NCI-H1105 (cell line): Measurements from ENCODE around the gene ZC3H12D.
"Not testable (repeated sequence)": the region's sequence is repeated elsewhere in the genome, so short reads cannot be mapped to it uniquely, and the experiment has no call there.

Experiments
- DNase-seq: peaks from one replicate; lab custom pipeline; 2025; lab: John Stamatoyannopoulos, UW

The ZC3H12D gene

GRCh38 chr6:149484733-149485700 lies at the start of gene ZC3H12D:
TSS of gene ZC3H12D (minus strand) at chr6:149485014. CDS start at chr6:149474543, 10,471 bp downstream.
- DNase-seq: no peak

GRCh38 chr6:149529650-149530049 lies 44.8 kb upstream of the ZC3H12D start:
- DNase-seq: no peak

- no peak for DNase-seq
Observed at GRCh38 chr6:149515494-149515893, 30.7 kb upstream of the ZC3H12D start.

- no peak for DNase-seq
Observed at GRCh38 chr6:149513915-149514314, 29.1 kb upstream of the ZC3H12D start.

GRCh38 chr6:149510793-149511512 lies 26.1 kb upstream of the ZC3H12D start:
- no peak for DNase-seq

GRCh38 chr6:149508485-149508884 lies 23.7 kb upstream of the ZC3H12D start:
- DNase-seq: no peak

GRCh38 chr6:149503872-149504271 lies 19.1 kb upstream of the ZC3H12D start:
- no peak for DNase-seq

- no peak for DNase-seq
Observed at GRCh38 chr6:149503276-149503675, 18.5 kb upstream of the ZC3H12D start.

GRCh38 chr6:149501768-149502167 lies 17.0 kb upstream of the ZC3H12D start:
- no peak for DNase-seq

GRCh38 chr6:149501201-149501600 lies 16.4 kb upstream of the ZC3H12D start:
- no peak for DNase-seq

GRCh38 chr6:149500096-149500495 lies 15.3 kb upstream of the ZC3H12D start:
- DNase-seq: no peak

GRCh38 chr6:149499066-149499465 lies 14.3 kb upstream of the ZC3H12D start:
- peak; percentile 15 for DNase-seq

- no peak for DNase-seq
Observed at GRCh38 chr6:149497365-149497764, 12.6 kb upstream of the ZC3H12D start.

- DNase-seq: not testable (repeated sequence)
Observed at GRCh38 chr6:149496597-149496996, 11.8 kb upstream of the ZC3H12D start.

GRCh38 chr6:149495349-149496016 lies 10.7 kb upstream of the ZC3H12D start:
- DNase-seq: not testable (repeated sequence)

GRCh38 chr6:149494810-149495209 lies 10.0 kb upstream of the ZC3H12D start:
- DNase-seq: not testable (repeated sequence)

- DNase-seq: no peak
Observed at GRCh38 chr6:149493761-149494320, 9.0 kb upstream of the ZC3H12D start.

GRCh38 chr6:149492798-149493343 lies 8.1 kb upstream of the ZC3H12D start:
- no peak for DNase-seq

GRCh38 chr6:149489967-149490366 lies 5.2 kb upstream of the ZC3H12D start:
- no peak for DNase-seq

GRCh38 chr6:149488815-149489214 lies 4.0 kb upstream of the ZC3H12D start:
- DNase-seq: no peak

GRCh38 chr6:149487316-149487715 lies 2.5 kb upstream of the ZC3H12D start:
- no peak for DNase-seq
